DND-41 (cell line): Measurements from ENCODE around the gene ROMO1.
A peak's percentile ranks its signal among the peaks of the same experiment; 100 is the strongest.

ENCODE experiments used
- ATAC-seq: fragments of 200-7000 bp; cut with Tn5 transposase; 3 replicates; pipeline ENCODE4 v1.9.1; 2021; ENCODE audit warnings: low read depth; ENCODE audit not compliant: insufficient read depth
- DNase-seq: peaks from one replicate; pipeline ENCODE4 v3.0.0-alpha.2; 2020
- H2AFZ ChIP-seq: 2 replicates; pipeline ENCODE4 v1.6.0; 2012; ENCODE audit warnings: low read depth, low read length
- H3K27ac ChIP-seq: 2 replicates; pipeline ENCODE4 v1.5.1; 2012; ENCODE audit warnings: low read length, inconsistent platforms
- H3K27me3 ChIP-seq: fragments of 200-600 bp; sonication (generic); 2 replicates; pipeline ENCODE4 v1.6.0; 2012; ENCODE audit warnings: low read length, mild to moderate bottlenecking, inconsistent platforms; ENCODE audit not compliant: insufficient read depth, poor library complexity
- H3K36me3 ChIP-seq: 2 replicates; pipeline ENCODE4 v1.5.1; 2012; ENCODE audit warnings: low read length, inconsistent platforms; ENCODE audit not compliant: insufficient read depth
- H3K4me1 ChIP-seq: 2 replicates; pipeline ENCODE4 v1.5.1; 2012; ENCODE audit warnings: mild to moderate bottlenecking, low read length; ENCODE audit not compliant: insufficient read depth
- H3K4me2 ChIP-seq: 2 replicates; pipeline ENCODE4 v1.6.0; 2012; ENCODE audit warnings: mild to moderate bottlenecking, moderate library complexity, low read length, inconsistent platforms; ENCODE audit not compliant: insufficient read depth
- H3K4me3 ChIP-seq, 2 experiments: fragments of 200-600 bp in 1 of 2; shearing (Covaris generic) in 1 of 2; 2 replicates each; pipeline ENCODE4 v1.5.1; 2012 to 2016; ENCODE audit warnings: inconsistent platforms in 2 of 2, low read length in 2 of 2, mild to moderate bottlenecking in 2 of 2, low read depth in 1 of 2, moderate library complexity in 1 of 2
- H3K79me2 ChIP-seq: 2 replicates; pipeline ENCODE4 v1.6.0; 2012; ENCODE audit warnings: low read length, inconsistent platforms; ENCODE audit not compliant: insufficient read depth
- H3K9ac ChIP-seq: 2 replicates; pipeline ENCODE4 v1.6.0; 2012; ENCODE audit warnings: low read depth, mild to moderate bottlenecking, inconsistent platforms, low read length, moderate library complexity
- H3K9me3 ChIP-seq: 2 replicates; pipeline ENCODE4 v1.5.1; 2012; ENCODE audit warnings: low read length, moderate library complexity, mild to moderate bottlenecking, inconsistent platforms; ENCODE audit not compliant: insufficient read depth, severe bottlenecking
- H4K20me1 ChIP-seq: 2 replicates; pipeline ENCODE4 v1.6.0; 2012; ENCODE audit warnings: low read length; ENCODE audit not compliant: insufficient read depth
- CTCF ChIP-seq: IDR thresholded peaks from 2 replicates; pipeline ENCODE4 v1.5.1; 2012; ENCODE audit warnings: borderline replicate concordance, low read length, moderate library complexity, mild to moderate bottlenecking; ENCODE audit not compliant: poor library complexity, severe bottlenecking; ENCODE audit errors: extremely low read depth
- EZH2 ChIP-seq: IDR thresholded peaks from 3 replicates; pipeline ENCODE4 v1.6.1; 2012; ENCODE audit warnings: borderline replicate concordance, low read depth, mild to moderate bottlenecking, moderate library complexity, low read length, inconsistent platforms; ENCODE audit not compliant: severe bottlenecking

Gene ROMO1

GRCh38 chr20:35699127-35699956, at the start of gene ROMO1, which contains the start of gene NFS1:
ROMO1 (plus strand) TSS chr20:35699405; CDS start chr20:35699633, 228 bp downstream.
NFS1 (minus strand) TSS chr20:35699352; CDS start chr20:35699288, 64 bp downstream.
- H3K4me1 ChIP-seq, result peaks cover 47% of the 10 kb centered on the region
- no peaks in the 10 kb centered on the region for H3K9me3 ChIP-seq
- H3K79me2 ChIP-seq, result peaks cover 51% of the 10 kb centered on the region
- peak within 1 kb of the TSS; percentile 90 for H3K9ac ChIP-seq
- H2AFZ ChIP-seq, result peak within 1 kb of the TSS; percentile 98
- peak; percentile 90 for ATAC-seq
- TF ChIP-seq EZH2 (no peak), CTCF (peak; percentile 39)
- peak within 1 kb of the TSS; percentile 83 for H3K4me2 ChIP-seq
- H3K27ac ChIP-seq, result peak within 1 kb of the TSS; percentile 85
- H3K36me3 ChIP-seq, result peaks cover 51% of the 10 kb centered on the region
- H3K27me3 ChIP-seq, result no peaks in the 10 kb centered on the region
- peaks cover 23% of the 10 kb centered on the region for H4K20me1 ChIP-seq
- H3K4me3 ChIP-seq, result peak within 1 kb of the TSS; percentile 93 to 94
- DNase-seq, result peak; percentile 91

GRCh38 chr20:35650632-35651031, 48.6 kb upstream of the ROMO1 start:
- H2AFZ ChIP-seq, result no peak overlapping the region
- peaks cover 57% of the 10 kb centered on the region for H3K36me3 ChIP-seq
- H3K4me2 ChIP-seq, result no peak overlapping the region
- no peak for ATAC-seq
- no peaks in the 10 kb centered on the region for H3K9me3 ChIP-seq
- H4K20me1 ChIP-seq, result peaks cover 76% of the 10 kb centered on the region
- no peaks in the 10 kb centered on the region for H3K27me3 ChIP-seq
- no peak overlapping the region for H3K4me3 ChIP-seq
- H3K9ac ChIP-seq, result no peak overlapping the region
- H3K79me2 ChIP-seq, result peaks cover 98% of the 10 kb centered on the region
- TF ChIP-seq CTCF, result no peak
- no peak for TF ChIP-seq EZH2
- no peak overlapping the region for H3K27ac ChIP-seq
- 0 out of 2 replicates have a peak, but pooled peaks cover 9% of the 10 kb centered on the region for H3K4me1 ChIP-seq
- DNase-seq, result no peak

- H3K36me3 ChIP-seq, result peaks cover 68% of the 10 kb centered on the region
- no peak overlapping the region for H3K9ac ChIP-seq
- no peak for TF ChIP-seq CTCF
- no peak for TF ChIP-seq EZH2
- H3K27me3 ChIP-seq, result no peaks in the 10 kb centered on the region
- no peak overlapping the region for H3K4me3 ChIP-seq
- no peaks in the 10 kb centered on the region for H3K9me3 ChIP-seq
- DNase-seq (no peak), ATAC-seq (no peak)
- no peak overlapping the region for H3K27ac ChIP-seq
- H3K4me2 ChIP-seq, result no peak overlapping the region
- H3K79me2 ChIP-seq, result peaks cover 99% of the 10 kb centered on the region
- H2AFZ ChIP-seq, result no peak overlapping the region
- H4K20me1 ChIP-seq, result peaks cover 79% of the 10 kb centered on the region
- 0 out of 2 replicates have a peak, but pooled peaks cover 9% of the 10 kb centered on the region for H3K4me1 ChIP-seq
Measured at GRCh38 chr20:35651958-35652357, 47.2 kb upstream of the ROMO1 start.
